ENCODE data around the gene ATP13A3. TPM values are rescaled to one million over a fixed set of nuclear protein-coding genes. Genes with fewer than 3 reads are reported as not detected.

Gene ATP13A3
- total RNA-seq, 2 donors from 2014 or later, result 188 to 284 TPM

DNA sequence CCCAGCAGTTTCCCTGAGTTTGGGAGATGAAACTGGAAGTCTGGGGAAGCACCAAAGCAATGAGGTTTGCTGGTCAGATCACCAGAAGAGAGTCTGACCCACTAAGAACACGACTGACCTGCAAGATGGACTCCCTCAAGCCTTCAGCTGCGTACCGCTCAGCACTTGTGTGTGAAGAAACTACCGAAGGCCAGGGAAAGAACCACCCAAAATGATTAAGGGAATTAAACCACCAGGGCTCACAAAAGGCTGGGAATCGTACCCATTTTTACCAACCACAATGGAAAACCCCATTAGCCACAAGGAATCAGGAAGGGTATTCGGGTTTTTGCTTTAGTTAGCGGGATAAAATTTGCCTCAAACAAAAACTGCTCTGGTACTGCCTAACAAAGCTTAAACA is 21.6 kb downstream of the ATP13A3 start:
- TF ChIP-seq, protein P1, sequence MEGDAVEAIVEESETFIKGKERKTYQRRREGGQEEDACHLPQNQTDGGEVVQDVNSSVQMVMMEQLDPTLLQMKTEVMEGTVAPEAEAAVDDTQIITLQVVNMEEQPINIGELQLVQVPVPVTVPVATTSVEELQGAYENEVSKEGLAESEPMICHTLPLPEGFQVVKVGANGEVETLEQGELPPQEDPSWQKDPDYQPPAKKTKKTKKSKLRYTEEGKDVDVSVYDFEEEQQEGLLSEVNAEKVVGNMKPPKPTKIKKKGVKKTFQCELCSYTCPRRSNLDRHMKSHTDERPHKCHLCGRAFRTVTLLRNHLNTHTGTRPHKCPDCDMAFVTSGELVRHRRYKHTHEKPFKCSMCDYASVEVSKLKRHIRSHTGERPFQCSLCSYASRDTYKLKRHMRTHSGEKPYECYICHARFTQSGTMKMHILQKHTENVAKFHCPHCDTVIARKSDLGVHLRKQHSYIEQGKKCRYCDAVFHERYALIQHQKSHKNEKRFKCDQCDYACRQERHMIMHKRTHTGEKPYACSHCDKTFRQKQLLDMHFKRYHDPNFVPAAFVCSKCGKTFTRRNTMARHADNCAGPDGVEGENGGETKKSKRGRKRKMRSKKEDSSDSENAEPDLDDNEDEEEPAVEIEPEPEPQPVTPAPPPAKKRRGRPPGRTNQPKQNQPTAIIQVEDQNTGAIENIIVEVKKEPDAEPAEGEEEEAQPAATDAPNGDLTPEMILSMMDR (IDR thresholded peaks at IDR 0.05), result no peak
- no peaks in the 10 kb centered on the region for H3K27me3 ChIP-seq
- no peak for DNase-seq (ENCODE audit: low spot score)
- H3K9me3 ChIP-seq, result no peaks in the 10 kb centered on the region
- H3K4me1 ChIP-seq, result peaks cover 0 to 32% of the 10 kb centered on the region in 2 donors
- no peak overlapping the region for H3K27ac ChIP-seq
- H3K4me3 ChIP-seq, result no peak overlapping the region
- H3K36me3 ChIP-seq, result peaks cover 13% of the 10 kb centered on the region

DNA sequence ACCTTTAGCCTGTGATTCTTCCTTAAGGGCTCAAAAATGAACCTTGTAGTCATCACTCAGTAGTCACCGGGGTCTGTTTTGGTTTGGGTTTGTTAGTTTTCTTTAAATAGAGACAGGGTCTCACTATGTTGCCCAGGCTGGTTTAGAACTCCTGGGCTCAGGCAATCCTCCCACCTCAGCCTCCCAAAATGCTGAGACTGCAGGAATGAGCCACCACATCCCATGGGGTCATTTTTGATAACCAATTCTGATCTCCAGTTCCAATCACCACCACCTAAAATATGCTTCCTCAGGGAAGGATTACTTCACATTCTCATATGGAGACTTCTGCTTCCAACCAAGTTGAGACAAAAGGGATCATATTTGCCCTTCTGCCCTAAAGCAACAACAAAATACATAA is 22.1 kb downstream of the ATP13A3 start:
- no peak overlapping the region for H3K27ac ChIP-seq
- peaks cover 0 to 32% of the 10 kb centered on the region in 2 donors for H3K4me1 ChIP-seq
- no peaks in the 10 kb centered on the region for H3K27me3 ChIP-seq
- DNase-seq (ENCODE audit: low spot score), result no peak
- H3K9me3 ChIP-seq, result no peaks in the 10 kb centered on the region
- no peak overlapping the region for H3K4me3 ChIP-seq
- TF ChIP-seq, protein P1 (IDR thresholded peaks at IDR 0.05), result no peak
- H3K36me3 ChIP-seq, result peaks cover 18% of the 10 kb centered on the region

DNA sequence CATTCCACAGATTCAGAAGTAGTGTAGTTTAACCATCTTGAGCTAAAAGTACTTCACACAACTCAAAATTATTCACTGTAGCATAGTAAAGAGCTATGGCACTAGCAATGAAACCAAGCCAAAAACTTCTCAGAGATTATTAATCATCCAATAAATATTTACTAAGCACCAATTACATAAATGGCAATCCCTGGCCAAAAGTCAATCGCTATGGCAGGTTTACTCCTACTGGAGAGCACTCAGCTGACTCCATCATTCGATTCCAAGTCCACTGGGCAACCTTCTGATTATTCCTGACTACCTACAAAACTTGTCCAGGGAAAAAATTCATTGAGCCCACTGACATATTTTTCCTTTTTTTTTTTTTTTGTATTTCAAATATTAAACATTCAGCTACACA is 23.9 kb downstream of the ATP13A3 start:
- Histone ChIP-seq H3K36me3 (peaks cover 28% of the 10 kb centered on the region), H3K9me3 (no peaks in the 10 kb centered on the region), H3K4me1 (peaks cover 0 to 23% of the 10 kb centered on the region in 2 donors), H3K27me3 (no peaks in the 10 kb centered on the region), H3K27ac (no peak overlapping the region), H3K4me3 (no peak overlapping the region)
- TF ChIP-seq, protein P1 (IDR thresholded peaks at IDR 0.05), result no peak
- no peak for DNase-seq (ENCODE audit: low spot score)

DNA sequence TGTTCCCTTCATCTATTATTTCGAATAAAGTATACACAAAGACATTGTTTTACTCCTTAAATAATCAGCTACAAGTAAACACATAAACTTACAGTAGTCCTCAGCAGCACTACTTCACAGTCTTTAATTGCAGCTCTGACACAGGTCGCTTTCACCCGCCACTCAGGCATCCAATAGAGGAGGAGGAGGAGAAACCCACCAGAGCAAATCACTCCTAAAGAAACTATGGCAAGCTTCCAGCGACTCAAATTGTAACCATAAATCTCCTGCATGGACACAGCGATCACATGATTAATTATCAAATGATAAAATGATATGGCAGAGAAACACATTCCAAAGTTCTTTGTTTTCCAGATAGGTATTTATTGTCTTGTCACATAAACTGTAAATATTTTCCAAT is 26.2 kb downstream of the ATP13A3 start:
- no peaks in the 10 kb centered on the region for H3K9me3 ChIP-seq
- H3K27me3 ChIP-seq, result no peaks in the 10 kb centered on the region
- no peak overlapping the region for H3K27ac ChIP-seq
- no peak overlapping the region for H3K4me3 ChIP-seq
- TF ChIP-seq, protein P1 (IDR thresholded peaks at IDR 0.05), result no peak
- peaks cover 28% of the 10 kb centered on the region for H3K36me3 ChIP-seq
- H3K4me1 ChIP-seq, result peaks cover 0 to 9% of the 10 kb centered on the region in 2 donors
- DNase-seq (ENCODE audit: low spot score), result no peak

- DNase-seq (ENCODE audit: low spot score), result no peak
- Histone ChIP-seq H3K27me3 (no peaks in the 10 kb centered on the region), H3K4me3 (no peak overlapping the region), H3K27ac (no peak overlapping the region), H3K36me3 (peaks cover 48% of the 10 kb centered on the region), H3K4me1 (no peaks in the 10 kb centered on the region), H3K9me3 (no peaks in the 10 kb centered on the region)
- TF ChIP-seq, protein P1 (IDR thresholded peaks at IDR 0.05), result no peak
Measured at GRCh38 chr3:194458131-194458530, 28.7 kb downstream of the ATP13A3 start.

- no peak for DNase-seq (ENCODE audit: low spot score)
- TF ChIP-seq, protein P1 (IDR thresholded peaks at IDR 0.05), result no peak
- Histone ChIP-seq H3K4me1 (no peaks in the 10 kb centered on the region), H3K9me3 (no peaks in the 10 kb centered on the region), H3K4me3 (no peak overlapping the region), H3K27ac (no peak overlapping the region), H3K36me3 (peaks cover 63% of the 10 kb centered on the region), H3K27me3 (no peaks in the 10 kb centered on the region)
Measured at GRCh38 chr3:194455481-194455880, 31.3 kb downstream of the ATP13A3 start.

Measured in right atrium auricular region (tissue), 2 donors.